ENCODE measurements around the gene HCN2.
"Not testable (repeated sequence)": the region's sequence is repeated elsewhere in the genome, so short reads cannot be mapped to it uniquely, and the experiment has no call there.

The HCN2 gene

DNA sequence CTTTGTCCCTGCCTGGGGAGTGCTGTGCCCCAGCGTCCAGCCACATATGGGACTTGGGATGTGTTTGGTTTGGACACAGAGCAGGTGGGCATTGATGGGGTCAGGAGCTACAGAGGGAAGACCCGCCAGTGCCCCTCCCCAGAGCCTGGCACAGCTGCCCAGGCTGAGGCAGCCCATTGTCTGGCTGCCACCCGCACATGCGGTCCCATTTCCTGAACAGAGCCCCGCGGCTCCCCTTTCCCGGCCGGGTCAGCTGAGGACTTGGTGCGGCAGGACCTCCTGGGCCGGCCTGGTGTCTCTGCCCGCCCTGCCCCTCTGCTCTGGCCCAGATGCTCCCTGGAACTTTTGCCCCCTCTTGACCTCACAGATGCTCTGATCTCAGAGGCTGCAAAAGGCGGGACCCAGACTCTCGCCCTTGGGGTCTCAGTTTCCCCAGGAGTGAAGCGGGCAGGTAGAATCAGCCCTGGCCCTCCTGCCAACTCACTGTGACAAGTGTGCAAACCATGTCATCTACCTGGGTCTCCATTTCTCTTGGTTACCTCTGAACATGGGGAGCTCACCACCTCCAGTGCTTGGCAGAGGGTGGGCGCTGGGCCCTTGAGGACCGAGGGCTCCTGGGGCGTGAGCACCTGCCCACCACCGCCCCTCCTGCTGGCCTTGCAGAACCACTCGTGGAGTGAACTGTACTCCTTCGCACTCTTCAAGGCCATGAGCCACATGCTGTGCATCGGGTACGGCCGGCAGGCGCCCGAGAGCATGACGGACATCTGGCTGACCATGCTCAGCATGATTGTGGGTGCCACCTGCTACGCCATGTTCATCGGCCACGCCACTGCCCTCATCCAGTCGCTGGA lies 17.8 kb downstream of the HCN2 start:
- no peak for DNase-seq

DNA sequence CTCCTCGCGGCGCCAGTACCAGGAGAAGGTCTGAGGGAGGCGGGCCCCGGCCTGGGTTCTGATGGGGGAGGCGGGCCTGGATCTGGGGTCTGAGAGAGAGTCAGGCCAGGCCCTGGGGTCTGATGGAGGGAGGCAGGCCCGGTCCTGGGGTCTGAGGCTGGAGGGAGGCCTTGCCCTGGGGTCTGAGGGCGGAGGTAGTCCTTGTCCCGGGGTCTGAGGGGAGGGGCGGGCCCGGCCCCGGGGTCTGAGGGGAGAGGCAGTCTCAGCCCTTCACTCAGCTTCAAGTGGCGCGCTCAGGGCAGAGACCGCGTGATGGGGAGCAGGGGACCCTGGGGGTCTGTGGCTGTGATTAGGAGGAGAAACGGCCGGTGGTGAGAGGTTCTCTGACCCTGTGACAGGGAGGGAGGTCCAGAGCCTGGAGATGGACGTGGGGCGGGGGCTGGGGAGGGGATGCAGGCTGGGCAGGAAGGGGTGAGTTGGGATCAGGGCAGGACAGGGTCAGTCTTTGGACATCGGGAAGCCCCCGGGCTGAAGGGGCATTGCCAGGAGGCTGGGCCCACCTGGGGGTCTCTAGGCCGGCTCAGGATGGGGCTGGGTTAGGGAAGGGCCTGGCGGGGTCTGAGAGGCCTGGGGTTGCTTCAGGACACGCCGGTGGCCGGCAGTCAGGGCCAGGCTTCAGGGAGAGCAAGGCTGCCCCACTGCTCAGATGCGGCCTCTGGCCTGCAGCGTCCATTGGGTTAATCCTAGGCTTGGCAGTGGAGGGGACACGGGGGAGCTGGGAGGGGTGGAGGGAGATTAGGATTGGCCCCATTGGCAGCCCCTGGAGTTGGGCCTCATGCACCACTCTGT lies 18.7 kb downstream of the HCN2 start:
- DNase-seq: no peak

DNA sequence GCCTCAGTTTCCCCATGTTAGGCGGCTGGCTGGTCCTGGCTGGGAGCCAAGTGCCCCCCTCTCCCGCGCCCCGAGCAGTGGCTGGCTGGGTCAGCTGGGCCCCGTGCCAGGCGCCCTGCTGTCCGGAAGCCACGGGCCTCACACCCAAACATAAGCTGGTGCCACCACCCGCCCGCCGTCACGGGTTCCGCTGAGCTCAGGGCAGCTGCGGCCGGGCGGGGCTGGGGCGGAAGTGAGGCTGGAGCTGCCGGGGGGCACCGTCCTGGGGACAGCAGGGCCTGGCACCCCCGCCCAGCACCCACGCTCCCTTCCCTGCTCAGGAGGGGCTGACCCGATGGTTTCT lies 19.3 kb downstream of the HCN2 start:
- DNase-seq: no peak

DNA sequence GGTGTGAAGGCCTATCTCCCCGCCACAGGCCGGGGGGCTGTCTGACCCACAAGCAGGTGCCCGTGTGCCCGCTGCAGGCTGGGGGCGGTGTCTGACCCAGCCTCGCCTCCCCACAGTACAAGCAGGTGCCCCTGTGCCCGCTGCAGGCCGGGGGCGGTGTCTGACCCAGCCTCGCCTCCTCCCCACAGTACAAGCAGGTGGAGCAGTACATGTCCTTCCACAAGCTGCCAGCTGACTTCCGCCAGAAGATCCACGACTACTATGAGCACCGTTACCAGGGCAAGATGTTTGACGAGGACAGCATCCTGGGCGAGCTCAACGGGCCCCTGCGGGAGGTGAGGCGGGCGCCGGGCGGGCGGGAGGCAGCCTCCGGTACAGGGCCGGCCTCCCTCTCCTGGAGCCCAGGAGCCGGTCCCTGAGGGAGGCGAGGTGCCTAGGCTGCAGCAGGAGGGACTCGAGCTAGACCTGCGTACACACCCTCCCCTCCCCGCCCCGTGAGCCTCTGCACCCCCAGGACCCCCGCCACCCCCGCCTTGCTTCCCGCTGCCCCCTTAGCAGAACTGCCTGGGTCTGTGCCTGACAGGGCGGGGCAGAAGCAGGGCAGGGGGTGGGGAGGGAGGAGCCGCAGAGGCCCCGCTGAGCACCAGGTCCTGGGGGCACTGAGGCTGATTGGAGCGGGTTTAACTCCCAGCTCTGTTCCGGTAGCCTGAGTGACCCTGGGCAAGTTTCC lies 20.6 kb downstream of the HCN2 start:
- no peak for DNase-seq

DNA sequence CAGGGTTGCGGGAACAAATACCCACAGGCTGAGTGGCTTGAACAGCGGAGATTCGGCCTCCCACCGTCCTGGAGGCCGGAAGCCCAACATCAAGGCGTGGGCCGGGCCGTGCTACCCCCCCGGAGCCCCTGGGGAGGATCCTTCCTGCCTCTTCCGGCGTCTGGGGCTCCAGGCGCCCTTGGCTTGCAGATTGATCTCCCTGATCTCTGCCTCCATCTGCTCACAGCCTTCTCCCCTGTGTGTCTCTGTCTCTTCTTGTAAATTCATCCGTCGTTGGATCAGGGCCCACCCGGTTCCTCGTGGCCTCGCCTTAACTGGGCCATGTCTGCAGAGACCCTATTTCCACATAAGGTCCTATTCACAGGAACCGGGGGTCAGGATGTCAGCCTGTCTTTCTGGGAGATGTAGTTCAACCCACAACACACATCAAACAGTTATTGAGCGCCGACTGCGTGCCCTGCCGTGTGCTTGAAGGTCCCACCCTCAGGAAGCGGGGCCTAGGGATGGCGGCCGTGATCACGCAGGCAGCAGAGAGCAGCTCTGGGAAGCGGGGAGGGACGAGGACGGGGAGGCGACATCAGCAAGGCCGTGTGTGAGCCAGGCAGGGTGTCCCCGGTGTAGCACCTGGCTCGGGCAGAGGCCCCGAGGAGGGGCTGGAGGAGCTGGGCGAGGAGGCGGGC lies 21.3 kb downstream of the HCN2 start:
- DNase-seq: no peak

DNA sequence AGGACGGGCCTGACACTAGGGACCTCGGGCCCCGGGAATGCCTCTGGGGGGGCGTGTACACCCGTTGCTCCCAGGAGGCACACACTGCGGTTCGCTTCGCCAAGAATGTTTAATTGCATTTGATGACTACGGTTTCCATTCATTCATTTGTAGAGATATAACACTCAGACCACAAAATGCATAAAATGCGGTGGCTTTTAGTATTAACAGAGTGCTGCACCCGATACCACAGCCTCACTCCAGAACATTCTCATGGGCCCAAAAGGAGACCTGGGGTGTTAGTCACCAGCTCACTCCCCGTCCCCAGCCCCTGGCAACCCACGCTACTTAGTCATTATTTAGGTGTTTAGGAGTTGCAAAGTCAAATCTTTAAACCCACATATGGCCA lies 21.8 kb downstream of the HCN2 start:
- no peak for DNase-seq

DNA sequence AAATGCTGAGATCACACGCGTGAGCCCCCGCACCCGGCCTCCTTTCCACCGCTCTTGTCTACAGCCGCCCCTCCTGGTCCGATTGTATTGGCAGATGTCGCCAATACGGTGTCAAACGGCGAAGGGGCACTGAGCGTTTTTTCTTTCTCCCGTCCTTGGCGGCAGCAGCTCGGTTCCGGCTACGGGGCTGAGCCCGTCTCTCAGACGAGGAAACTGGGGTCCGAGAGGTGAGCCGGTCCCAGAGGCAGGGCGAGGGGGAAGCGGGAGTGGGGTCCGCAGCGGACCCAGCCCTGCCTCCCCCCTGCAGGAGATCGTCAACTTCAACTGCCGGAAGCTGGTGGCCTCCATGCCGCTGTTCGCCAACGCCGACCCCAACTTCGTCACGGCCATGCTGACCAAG lies 23.3 kb downstream of the HCN2 start:
- DNase-seq: no peak

DNA sequence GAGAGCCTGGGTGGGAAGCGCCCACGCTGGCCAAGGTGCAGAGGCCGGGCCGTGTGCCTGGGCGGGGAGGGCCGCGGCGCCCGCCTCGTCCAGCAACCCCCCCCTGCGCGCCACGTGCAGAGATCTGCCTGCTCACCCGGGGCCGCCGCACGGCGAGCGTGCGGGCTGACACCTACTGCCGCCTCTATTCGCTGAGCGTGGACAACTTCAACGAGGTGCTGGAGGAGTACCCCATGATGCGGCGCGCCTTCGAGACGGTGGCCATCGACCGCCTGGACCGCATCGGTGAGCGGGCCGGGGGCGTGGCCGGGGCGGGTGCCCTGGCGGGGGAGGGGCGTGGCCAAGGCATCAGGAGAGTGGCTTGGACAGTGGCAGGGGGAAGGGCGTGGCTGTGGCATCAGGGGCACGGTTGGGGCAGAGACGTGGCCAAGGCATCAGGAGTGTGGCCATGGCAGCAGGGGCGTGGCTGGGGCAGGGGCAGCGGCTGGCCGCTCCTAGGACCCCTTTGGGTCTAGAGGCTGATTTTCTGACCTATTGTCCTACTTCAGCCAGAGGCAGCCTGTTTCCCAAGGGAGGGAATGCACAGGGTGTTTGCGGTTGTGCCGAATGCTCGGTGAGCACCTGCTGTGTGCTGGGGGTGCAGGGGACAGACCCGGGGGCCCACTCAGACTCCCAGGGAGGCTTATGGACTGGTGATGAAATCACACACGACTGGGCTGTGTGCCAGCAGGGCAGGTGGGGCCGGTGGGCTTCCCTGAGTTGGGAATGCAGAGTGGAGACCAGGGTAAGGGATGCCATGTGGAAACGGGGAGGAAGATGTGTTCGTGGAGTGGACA lies 24.3 kb downstream of the HCN2 start:
- DNase-seq: no peak

DNA sequence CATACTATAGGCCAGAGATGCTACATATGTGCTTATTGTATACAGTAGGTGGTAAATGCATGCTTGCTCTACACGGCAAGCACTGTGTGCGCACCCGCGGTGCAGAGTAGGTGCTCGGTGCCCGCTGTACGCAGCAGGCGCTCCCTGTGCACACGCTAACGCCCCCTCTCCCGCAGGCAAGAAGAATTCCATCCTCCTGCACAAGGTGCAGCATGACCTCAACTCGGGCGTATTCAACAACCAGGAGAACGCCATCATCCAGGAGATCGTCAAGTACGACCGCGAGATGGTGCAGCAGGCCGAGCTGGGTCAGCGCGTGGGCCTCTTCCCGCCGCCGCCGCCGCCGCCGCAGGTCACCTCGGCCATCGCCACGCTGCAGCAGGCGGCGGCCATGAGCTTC lies 25.9 kb downstream of the HCN2 start:
- no peak for DNase-seq

DNA sequence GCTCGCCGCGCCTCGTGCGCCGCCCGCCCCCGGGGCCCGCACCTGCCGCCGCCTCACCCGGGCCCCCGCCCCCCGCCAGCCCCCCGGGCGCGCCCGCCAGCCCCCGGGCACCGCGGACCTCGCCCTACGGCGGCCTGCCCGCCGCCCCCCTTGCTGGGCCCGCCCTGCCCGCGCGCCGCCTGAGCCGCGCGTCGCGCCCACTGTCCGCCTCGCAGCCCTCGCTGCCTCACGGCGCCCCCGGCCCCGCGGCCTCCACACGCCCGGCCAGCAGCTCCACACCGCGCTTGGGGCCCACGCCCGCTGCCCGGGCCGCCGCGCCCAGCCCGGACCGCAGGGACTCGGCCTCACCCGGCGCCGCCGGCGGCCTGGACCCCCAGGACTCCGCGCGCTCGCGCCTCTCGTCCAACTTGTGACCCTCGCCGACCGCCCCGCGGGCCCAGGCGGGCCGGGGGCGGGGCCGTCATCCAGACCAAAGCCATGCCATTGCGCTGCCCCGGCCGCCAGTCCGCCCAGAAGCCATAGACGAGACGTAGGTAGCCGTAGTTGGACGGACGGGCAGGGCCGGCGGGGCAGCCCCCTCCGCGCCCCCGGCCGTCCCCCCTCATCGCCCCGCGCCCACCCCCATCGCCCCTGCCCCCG lies 26.5 kb downstream of the HCN2 start:
- no peak for DNase-seq

DNA sequence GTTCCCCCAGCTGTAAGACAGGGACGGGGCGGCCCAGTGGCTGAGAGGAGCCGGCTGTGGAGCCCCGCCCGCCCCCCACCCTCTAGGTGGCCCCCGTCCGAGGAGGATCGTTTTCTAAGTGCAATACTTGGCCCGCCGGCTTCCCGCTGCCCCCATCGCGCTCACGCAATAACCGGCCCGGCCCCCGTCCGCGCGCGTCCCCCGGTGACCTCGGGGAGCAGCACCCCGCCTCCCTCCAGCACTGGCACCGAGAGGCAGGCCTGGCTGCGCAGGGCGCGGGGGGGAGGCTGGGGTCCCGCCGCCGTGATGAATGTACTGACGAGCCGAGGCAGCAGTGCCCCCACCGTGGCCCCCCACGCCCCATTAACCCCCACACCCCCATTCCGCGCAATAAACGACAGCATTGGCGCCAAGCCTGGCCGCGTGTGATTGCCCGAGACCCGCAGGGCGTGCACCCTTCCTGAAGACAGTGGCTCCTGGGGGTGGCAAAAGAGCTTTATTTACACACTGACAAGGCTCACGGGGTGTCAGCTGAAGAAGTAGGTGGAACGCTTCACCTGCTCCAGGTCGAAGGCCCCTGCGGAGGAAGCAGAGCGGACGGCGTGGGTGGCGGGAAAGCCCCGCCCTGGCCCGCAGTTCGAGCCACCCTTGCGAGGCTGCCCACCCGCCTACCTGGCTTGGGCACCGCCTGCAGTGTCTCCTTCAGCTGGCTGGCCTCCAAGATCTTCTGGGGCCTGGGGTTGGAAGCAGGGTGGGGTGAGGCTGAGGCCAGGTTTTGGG lies 27.3 kb downstream of the HCN2 start:
- no peak for DNase-seq

DNA sequence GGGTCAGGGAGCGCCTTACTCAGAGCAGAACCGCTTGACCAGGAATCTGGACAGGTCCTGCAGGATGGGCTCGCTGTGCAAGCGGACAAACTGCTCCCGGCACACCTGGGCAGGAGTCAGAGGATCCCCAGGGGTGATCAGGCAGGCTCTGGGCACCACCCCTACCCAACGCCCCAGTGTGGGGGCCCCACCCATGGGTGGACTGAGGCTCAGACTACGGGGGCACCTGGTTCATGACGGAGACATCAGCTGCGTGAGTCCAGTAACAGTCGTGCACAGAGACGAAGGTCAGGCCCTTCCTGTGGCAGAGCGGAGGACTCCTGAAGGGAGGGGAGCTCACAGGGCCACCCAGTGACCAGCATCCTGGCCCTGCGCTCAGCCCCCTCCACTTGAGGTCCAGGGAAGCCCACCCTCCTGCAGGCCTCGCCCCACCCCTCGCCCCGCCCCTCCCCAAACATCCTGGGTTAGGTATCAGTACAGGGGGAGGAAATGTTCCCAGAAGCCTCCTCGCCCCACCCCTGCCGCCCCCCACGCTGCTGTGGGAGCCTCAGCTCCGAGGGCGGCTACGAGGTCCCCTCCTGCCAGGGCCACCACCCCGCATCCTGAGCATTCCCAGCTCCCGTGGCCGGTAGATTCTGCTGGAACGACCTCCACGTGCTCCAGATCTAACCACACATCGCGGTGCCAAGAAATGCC lies 28.0 kb downstream of the HCN2 start:
- no peak for DNase-seq

DNA sequence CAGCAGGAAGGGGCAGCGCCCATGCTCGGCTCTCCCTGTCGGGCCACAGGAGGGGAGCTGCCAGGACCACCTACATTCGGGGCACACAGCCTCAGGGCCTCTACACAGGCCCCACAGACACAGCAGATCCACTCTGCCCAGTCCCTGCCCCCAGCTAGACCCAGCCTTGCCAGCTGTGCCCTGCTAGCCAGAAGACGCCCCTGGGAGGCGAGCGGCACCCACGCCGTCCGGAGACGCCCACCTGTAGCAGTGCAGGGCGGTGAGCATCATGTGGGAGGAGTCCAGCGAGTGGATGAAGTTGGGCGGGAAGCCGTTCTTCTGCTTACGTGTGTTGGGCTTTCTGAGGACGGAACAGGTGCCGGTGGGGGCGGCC lies 28.6 kb downstream of the HCN2 start:
- DNase-seq: no peak

DNA sequence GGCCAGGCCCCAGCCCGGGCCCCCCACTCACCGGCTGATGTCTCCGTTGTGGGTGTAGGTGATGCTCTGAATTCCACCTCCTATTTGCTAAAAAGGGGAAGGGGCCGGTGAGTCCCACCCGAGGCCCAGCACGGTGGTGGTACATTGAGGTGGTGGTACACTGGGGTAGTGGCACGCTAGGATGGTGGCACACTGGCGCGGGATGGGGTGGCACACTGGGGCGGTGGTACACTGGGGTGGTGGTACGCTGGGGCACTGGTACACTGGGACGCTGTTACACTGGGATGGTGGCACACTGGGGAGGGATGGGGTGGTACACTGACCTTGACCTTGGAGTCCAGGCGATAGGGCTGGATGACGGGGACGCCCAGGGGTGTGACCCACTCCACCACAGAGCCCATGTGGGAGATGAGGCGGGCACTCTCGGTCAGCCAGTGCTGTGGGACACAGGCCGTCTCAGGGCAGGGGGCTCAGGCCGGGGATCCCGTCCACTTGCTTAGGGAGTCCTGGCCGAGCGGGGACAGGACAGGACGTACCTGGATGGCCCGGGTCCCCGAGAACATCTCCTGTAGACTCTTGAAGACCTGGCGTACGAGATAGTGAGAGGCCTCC lies 29.1 kb downstream of the HCN2 start:
- DNase-seq: no peak

DNA sequence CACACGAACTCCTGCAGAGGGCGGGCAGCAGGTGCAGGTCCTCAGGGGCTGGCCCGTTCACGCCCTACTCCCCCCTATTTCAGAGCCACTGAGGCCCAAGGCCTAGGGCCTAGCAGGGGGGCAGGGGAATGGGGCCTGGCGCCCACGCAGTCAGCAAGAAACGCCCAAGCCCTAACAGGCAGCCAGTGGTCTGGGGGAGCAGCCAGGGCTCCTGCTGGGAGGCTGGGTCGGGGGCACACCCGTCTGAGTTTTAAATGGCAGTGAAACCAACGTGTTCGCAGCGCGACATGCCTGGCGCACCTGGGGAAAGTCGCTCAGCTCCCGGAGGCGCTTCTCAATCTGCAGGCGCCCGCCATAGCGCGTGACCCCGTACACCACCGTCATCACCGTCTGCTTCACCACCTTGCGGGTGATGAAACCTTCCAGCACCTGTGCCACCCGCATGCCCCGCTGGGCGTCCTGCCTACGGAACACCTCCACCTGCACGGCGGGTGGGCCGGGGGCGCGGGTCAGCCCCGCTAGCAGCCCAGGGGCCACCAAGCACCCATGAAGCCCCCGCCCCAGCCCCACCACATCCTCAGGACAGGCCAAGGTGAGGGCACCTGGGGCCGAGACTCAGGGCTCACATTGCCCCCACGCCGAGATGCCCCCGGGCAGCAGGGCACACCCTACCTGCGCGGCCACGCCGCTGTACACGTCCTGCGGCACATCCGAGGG lies 29.8 kb downstream of the HCN2 start:
- no peak for DNase-seq

DNA sequence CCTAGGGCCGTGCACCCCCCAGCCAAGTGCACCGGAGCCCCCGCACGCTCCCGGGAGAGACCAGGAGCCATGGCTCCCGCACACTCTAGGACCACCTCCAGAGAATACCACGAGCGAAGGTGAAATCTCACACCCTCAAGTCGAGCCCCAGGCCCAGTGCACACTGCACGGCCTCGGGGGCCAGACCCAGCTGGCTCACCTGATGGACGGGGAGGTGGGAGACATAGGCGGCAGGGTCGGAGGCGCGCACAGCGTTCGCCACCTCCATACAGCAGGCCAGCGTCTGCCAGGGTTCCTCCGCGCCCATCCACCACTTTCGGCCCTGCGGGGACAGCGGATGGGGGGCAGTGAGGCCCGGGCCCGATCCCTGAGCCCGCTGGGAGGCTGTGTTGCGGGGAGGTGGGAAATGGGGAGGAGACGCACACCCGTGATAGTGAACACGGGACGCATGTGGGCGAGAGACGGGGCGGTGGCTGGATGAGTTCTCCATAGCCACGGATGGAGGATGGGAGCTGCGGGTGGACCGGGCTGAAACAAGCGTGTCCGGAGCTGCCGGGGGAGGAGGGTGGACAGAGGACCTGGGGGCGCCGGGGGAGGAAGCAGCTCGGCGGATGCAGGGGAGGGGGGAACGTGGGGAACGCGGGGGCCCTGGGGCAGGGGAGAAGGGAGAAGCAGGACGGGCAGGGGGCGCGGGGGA lies 30.6 kb downstream of the HCN2 start:
- no peak for DNase-seq

DNA sequence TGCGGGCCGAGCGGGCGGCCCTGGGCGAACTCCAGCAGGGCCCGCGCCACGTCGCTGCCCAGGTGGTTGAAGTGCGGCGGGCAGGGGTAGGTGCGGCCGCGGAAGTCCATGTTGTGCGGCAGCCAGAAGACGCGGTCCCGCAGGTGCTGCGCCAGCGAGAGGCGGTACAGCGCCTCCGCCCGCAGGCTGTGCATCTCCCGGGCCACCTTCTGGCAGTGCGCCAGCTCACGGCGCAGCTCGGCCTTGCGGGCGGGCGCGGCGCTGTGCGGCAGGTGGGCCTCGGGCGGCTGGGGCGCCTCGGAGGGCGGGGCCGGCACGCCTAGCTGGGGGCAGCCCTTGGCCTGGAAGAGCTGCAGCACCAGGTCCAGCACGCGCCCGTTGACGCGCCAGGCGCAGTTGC lies 31.5 kb downstream of the HCN2 start:
- not testable (repeated sequence) for DNase-seq

DNA sequence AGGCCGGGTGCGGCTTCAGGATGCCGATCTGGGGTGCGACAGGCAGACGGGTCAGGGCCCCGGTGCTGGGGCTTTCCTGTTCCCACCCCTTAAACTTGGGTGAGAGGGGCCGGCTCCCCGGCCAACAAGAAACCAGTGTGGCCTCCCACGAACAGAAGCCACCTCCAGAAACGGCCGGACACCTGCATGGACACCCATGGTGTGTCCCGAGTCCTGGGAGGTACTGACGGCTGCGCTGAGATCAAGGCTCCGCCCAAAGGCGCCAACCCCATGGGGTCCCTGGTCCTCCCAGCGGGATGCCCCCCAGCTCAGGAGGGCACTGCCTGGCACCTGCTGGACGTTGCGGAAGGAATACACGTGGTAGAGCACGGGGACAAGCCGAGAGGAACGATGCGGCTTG lies 32.1 kb downstream of the HCN2 start:
- no peak for DNase-seq

All from NCI-H526 treated with DMSO at 0.1 percent for 48 hours (cell line).